CD4-positive, alpha-beta T cell treated with Interleukin-1 beta for 1 hour (primary cell): ENCODE results near the gene CETP.
"Not testable (repeated sequence)": the region's sequence is repeated elsewhere in the genome, so short reads cannot be mapped to it uniquely, and the experiment has no call there.

Source experiments
- DNase-seq, 2 donors: peaks; one replicate each; pipeline ENCODE4 v3.0.0-alpha.2; 2020 to 2022

The CETP gene

DNA sequence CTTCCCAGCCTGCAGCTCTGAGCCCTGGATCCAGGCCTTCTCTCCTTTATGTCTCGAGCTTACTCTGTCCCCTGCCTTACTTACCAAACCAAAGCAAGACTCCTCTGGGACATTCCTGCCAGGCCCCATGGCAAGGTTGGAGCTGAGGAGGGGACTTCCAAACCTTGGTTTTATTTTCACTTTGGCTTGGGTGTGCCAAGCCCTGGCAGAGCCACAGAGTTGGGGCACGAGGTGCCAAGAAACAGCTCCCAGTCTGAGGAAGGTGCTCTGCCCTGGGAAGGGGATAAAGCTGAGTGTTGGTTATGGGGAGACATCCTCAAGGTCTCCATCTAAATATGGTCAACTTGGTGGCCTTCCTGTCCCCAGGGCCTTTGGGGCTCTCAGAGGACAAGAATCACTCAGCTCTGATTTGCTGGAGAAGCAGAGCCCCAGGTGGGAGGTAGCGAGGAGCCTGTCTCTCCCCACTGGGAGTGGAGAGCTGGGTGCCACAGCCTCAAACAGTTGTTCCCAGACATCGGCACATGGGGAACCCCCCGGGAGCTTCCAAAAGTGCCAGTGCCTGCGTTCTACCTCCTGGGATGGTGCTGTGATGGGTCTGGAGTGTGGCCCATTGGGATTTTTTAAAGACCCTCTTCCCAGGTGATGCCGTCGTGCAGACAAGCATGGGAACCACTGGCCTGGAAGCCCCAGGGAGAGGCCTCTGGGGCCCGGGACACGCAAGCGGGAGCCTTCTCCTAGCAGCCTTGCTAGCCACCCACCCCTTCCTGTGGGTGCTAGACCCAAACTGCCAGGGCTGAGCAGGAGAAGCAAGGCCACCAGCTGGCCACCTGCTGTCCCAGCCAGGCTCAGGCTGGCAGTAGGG is 37.9 kb downstream of the CETP start:
- DNase-seq = peak; percentile 29 to 63

DNA sequence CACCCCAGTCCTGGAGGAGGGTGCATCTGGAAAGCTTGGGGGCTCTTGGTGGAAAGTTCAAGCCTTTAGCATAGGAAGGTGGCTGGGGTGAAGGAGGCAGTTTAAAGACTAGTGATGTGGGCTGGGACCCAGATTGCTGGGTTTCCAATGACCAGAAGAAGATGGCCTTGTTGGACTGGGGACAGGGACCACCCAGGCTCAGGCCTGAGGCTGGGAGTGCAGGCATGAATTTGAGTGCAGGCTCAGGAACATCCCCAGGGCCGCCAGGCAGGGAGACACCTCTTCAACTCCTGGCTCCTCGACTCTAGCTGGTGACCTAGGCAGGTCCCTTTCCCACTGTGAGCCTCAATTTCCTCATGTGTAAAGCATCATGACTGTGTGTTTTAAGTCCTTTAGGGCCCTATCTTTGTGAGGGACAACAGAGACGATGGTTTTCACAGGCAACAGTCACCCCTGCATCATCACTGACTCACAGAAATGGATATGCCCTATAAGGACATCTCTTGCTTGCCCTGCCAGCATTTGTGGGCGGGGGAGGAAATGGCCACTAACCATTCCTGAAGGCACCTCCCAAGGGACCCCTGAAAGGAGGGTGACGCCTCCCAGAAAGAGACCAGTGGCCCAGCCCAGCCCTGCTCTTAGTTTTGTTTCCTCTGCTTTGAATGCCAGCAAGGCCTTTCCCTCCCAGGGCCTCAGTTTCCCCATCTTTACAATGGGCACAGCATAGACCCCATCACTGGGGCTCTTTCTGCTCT is 38.7 kb downstream of the CETP start:
- DNase-seq = peak in 1 of 2 donors; percentile 44

DNA sequence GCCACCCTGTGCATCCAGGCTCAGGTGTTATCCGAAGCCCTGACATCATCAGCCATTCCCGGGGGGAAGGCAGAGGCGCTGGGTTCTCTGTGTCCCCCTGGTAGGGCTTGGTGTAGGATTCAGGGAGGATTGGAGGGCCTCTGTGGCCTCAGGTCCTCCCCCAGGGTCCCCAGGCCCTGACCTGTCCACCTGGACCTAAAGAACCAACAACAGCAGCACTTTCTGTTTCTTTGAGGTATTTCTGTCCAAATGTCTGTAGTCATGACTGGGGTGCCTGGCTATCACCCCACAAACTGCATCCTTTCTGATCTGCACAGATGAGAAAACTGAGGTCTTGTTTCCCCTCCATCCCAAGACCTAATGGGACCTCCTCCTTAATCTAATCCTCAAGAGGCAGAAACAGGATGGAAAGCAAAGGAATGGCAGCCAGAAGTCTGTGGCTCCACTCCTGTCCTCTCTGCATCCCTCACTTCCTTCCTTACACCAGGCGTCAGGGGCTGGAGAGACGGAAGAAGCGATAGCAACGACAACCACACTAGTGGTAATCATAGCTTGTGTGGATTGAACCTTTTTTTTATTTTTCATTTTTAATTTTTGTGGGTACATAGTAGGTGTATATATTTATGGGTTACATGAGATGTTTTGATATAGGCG is 39.4 kb downstream of the CETP start:
- no peak for DNase-seq

DNA sequence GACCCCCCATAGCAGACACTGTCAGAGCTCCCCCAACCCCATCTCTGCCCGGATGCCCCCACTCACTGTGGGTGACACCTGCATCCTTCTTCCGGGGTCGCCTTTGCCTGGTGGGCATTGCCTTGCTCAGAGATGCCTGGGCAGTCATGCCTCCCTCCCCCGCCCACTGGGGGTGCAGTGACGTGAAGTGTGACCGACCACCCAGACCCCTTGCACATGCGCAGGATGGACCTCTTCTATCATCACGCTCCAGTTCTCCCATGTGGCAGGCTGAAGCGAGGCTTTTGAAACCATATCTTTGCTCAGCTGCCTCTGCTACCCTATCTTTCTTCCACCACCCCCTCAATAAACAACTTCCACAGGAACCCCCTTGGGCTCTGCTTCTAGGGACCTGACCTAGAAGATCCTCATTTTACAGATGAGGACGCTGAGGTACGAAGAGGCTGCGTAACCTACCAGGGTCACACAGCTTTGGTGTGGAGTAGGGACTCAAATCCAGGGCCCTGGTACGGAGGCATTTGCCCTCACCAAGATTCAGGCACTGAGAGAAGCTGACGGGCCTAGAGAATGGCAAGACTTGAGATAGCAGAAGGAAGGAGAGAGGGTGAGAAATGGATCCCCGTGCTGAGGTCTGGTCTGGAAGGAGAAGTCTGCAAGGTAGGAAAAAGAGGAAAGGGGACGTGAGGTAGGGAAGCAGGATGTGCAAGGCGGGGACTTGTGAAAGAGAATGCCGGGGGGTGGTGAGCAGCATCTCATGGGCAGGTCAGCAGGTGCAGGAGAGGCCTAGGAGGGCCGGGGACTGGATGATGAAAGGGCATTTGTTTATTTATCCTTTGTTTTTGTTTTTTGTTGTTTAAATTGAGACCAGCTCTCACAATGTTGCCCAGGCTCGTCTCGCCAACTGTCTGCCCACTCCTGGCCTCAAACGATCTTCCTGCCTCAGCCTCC is 42.0 kb downstream of the CETP start:
- no peak for DNase-seq

DNA sequence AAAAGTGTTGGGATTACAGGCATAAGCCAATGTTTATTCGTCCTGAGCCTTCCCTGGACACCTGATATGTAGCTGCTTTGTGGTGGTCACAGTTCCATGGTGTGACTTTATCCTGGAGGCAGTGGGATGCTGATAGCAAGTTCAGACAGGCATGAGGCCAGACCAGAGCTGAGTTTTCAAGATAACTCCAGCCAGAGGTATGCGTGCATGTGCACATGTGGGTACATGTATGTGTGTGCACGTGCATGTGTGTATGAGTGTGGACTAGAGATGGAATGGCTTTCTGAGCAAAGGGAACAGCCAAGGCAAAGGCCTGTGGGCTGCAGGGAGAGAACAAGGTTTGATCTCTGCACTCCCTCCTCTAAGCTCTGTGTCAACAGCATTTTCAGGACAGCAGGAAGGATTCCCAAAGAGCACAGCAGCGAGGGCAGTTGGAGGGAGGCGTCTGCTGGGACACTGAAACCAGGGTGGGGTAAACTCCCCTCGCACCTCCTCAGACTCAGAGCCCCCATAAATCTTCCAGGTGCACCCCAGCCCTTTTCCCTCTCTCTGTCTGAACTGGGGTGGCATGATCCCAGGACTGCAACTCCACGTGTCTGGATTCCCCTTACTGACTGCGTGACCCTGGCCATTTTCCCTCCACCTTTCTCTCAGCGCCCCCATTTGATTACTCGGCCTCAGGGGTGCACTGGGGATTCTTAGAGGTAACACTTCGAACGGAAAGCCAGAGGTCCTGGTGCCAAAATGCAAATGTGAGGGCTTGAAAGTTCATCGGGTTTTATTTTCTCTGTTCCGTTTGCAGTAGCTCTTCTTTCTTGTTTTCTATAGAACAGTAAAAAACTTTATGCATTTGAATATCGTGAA is 42.9 kb downstream of the CETP start:
- no peak for DNase-seq

DNA sequence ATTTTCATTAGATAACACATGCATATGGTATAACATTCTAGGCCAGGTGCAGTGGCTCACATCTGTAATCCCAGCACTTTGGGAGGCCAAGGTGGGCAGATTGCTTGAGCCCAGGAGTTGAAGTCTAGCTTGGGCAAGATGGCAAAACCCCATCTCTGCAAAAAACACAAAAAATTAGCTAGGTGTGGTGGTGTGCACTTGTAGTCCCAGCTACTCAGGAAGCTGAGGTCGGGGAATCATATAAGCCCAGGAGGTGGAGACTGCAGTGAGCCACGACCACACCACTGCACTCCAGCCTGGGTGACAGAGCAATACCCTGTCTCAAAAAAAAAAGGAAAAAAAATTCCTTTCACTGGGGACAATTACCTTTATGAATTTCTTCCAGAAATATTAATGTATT is 43.8 kb downstream of the CETP start:
- DNase-seq = not testable (repeated sequence)

DNA sequence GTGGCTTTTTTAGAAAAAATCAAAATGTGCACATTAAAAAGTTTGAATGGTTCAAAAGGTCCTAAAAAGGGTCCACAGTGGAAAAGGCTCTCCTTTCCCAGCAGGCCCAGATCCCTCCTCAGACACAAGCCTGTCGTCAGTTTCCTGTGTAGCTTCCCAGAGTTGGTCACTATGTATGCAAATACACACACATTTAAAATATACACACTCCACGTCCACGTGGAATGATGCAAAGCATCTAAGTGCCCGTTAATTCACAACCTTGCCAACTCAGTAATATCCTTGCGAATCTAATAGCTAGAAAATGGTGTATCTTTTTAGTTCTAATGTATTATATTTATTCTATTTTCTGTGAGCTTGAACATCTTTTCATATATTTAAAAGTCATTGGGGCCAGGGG is 45.3 kb downstream of the CETP start:
- DNase-seq = no peak

DNA sequence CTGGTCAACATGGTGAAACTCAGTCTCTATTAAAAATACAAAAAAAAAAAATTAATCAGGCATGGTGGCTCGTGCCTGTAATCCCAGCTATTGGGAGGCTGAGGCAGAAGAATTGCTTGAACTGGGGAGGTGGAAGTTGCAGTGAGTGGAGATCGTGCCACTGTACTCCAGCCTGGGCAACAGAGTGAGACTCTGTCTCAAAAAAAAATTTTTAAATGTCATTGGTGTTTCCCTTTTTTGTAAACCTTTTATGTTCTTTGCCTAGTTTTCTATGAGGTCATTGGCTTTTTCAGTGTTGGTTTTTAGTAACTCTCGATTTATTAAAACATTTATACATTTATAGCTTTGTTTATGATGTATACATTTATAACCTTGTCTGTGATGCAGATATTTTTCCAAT is 45.8 kb downstream of the CETP start:
- DNase-seq = no peak

DNA sequence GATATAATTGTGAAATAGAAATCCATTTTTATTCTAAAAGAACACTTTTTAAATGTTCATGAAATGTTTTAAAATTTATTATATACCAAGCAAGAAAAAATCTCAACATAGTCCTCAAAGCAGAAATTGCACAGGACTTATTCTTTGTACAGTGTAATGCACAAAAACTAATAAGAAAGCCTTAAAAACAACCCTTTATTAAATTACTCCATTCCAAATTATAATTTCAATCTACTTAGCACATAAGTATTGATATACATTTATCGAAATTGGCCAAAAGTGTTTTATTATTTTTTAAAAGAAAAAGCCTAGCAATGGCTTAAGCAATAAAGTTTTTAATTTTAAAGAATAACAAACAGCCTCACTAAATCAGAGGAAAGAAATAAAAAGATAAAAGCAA is 46.7 kb downstream of the CETP start:
- no peak for DNase-seq

DNA sequence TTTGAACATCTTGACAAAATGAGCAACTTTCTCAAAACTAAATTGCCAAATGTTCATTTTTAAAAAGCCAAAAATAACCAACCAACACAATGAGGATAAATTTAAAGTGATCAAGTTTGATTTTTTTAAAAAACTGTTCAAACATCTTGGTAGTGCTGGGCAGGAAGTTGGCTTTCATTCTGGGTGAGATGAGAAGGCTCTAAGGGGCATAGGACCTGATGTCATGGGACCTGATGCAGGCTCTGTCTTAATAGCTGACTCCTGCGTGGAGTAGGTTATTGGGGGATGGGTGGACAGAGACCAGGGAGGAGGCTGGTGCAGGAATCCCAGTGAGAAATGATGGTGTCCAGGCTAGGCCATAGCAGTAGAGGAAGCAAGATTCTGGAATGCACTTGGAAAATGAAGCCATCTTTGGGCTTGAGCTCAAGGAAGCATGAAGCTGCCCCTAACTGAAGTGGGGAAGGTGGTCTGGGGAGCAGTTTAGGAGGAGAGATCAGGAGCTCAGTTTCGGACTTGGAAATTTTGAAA is 48.0 kb downstream of the CETP start:
- no peak for DNase-seq

DNA sequence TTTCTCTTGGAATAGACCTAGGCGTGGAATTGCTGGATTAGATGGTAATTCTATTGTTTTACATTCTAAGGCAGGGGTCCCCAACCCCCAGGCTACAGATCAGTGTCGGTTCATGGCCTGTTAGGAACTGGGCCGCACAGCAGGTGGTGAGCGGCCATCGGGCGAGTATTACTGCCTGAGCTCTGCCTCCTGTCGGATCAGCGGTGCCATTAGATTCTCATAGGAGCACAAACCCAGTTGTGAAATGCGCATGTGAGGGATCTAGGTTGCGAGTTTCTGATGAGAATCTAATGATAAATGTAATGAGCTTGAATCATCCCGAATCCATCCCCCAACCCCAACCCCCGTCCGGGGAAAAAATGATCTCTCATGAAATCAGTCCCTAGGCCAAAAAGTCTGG is 50.6 kb downstream of the CETP start:
- DNase-seq = no peak

DNA sequence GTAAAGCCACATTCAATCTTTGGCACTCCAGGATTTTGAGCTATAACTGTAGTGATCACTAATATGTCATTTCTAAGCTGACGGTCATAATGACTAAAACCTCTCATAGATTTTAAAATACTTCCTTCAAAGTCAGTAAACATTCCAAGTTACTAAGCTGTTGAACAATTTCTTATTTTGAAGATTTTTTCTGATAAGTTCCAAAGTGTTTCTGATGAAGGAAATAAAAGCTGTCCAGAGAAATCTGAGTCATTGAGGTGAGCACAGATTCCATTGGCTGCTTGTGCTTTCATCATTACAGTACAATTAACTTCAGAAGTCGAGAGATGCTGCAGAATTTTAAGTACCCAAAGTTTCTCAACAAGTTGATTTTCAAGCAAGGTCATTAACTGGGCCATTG is 51.5 kb downstream of the CETP start:
- no peak for DNase-seq

DNA sequence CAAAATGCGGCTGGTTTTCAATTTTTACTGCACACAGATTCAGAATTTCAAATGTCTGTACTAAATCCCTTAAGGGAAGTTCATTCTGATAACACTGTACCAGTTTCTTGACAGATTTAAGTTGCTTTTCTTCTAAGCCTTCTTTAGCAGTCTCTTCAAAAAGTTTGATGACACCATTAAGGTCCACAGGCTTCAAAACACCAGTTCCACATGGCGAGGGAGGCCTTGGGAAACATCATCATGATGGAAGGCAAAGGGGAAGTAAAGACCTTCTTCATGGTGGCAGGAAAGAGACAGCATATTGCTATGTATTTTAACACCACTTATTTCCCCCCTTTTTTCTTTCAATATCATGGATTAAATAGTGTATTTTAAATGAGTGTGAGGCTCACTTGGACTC is 52.2 kb downstream of the CETP start:
- no peak for DNase-seq

DNA sequence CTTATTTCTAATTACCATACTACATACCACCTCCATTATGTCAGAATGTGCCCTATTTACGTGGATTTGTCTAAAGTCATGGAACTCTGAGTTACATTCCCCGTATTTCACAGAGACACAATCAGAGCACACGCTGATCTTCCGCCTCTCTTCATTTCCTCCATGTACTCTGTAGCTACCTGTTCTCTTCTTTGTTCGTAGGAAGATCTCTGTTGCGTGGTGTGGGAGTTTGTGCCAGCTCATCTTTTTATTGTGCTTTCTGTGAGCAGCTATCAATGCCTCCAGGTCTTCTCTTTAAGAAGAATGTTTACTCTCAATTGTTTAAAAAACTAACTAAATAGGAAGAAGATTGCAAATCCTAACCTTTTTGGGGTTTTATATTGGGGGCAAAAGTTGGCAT is 54.6 kb downstream of the CETP start:
- DNase-seq = no peak

DNA sequence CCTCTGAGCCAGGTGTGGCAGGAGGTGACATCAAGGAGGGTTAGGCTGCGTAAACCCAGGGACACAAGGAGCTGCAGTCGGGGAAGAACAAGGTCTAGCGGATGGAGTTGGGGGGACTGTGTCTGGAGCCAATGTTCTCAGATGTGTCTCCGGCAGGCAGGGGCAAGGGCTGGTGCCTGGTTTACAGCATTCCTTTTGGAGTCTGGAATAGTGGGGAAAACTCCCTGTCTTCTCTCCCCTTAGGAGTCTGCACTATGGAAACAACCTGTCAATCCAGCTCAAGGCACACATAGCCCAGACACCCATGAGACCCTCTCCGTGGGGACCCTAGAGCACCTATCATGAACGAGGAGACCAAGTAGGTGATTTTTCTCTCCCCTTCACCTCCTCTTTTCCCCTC is 55.1 kb downstream of the CETP start:
- no peak for DNase-seq

DNA sequence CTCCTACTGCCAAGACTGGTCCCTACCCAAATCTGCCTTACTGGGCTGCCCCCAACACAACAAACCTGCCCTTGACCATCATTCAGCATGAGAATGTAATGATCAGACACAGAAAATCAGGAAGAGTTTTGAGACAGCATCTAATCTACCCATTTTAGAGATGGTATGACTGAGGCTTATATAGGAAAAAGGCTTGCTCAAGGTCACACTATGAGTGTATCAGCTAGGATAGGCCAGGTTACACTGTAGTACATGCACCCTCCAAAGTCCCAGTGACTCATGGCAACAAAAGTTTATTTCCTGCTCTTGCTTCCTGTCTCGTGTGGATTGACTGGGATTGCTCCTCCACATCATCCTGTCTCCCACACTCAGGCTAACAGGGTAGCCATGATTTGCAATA is 55.5 kb downstream of the CETP start:
- no peak for DNase-seq

DNA sequence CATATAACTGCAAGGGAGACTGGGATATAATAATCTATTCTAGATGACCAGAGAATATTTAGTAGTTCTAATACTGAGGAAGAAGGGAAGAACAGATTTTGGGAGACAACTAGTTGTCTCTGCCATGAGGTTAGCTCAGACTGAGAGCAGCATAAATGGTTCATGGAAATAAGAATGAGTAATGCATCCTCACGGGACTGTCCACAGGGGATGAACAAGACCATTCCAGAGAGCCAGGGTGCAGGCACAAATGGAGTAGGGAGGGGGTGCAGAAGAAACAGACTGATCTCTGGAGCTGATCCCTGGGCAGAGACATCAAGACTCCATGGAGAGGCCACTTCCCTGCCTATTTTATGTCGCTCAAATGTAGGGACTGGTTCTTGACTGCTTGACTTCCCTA is 58.0 kb downstream of the CETP start:
- DNase-seq = no peak

DNA sequence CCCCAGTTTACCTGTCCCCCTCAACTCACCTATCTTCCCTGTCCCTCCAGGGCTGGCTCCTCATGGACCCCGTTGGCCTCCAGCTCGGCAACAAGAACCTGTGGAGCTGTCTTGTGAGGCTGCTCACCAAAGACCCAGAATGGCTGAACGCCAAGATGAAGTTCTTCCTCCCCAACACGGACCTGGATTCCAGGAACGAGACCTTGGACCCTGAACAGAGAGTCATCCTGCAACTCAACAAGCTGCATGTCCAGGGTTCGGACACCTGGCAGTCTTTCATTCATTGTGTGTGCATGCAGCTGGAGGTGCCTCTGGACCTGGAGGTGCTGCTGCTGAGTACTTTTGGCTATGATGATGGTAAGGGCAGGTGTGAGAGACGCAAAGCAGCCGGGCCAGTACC is 58.9 kb downstream of the CETP start:
- no peak for DNase-seq

DNA sequence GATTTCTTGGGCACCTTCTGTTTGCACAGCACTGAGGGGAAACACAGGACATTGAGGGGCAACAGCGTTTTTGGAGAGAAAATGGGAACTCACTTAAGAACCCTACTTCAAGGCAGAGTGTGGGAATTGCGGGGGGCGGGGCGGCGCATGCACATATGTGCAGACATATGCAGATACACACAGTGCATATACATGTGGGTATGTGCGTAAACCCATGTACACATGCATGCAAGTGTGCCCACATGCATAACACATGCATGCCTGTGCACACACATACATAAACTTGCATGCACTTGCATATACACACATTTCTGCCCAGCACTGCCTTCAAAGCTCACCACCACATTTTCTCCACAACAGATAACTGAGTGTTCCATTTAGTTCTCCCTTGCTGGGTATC is 60.0 kb downstream of the CETP start:
- no peak for DNase-seq

DNA sequence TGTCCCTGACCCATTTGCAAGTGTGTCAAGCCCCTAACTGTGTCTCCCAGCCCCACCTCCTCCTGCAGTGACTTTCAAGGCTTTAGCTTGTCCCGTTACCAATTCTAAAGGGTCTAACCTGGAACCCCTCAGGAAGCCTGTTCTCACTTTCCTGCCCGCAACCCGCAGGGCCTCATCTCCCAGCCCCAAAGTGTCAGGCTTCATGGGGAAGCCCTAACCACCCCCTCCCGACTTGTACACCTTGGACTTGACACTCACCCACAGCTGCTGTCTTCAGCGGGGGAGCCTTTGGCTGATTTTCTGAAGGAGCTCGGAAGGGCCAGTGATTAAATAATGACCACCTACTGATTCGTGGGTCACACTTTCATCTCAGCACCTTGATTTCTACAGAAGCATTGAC is 60.7 kb downstream of the CETP start:
- DNase-seq = no peak

DNA sequence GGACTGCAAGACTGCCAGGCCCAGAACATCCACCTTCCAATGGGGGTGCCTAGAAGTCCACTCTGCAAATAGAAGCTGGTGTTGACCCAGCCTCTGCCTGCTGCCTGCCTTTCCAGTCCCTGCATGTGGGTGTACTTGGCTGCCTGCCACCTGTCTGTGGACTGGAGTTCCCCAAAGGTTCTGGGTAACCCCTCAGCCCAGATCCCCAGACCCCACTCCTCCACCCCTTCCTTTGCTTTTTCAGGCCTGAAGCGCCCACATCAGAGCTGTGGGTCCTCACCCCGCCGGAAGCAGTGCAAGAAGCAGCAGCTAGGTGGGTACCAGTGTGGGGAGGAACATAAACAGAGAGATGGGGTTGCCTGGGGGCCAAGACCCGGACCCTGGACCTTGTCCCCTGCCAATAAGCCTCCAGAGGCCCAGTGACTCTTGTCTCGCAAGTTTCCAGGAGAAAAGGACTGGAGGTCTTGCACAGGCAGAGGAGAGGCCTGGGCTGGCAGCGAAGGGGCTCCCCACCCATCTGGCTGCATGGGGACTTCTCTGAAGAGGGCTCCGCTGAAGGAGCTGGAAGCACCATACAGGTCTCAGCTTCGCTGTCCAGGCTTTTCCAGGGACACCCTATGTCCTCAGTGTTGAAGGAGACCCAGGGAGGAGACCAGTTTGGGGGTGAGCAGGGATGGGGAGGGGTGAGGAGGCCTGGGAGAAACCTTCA is 61.9 kb downstream of the CETP start:
- peak; percentile 77 to 83 for DNase-seq
